Cardiac muscle cell (in vitro differentiated cells and primary cell): Measurements from ENCODE around the gene FCER1G. TPM values are rescaled to one million over a fixed set of nuclear protein-coding genes. Genes with fewer than 3 reads are reported as not detected.

Experiments used
- DNase-seq, 2 donors: peaks; one replicate each; pipeline versions ENCODE4 v3.0.0 to v3.0.0-alpha.2; 2010 to 2017; ENCODE audit warnings: low read depth in 1 of 2, low spot score in 1 of 2
- H3K27ac ChIP-seq: fragments of 200-600 bp; sonication (generic); 2 replicates; pipeline ENCODE4 v1.5.1; 2016
- H3K27me3 ChIP-seq: fragments of 200-600 bp; sonication (generic); 2 replicates; pipeline ENCODE4 v1.6.0; 2016; ENCODE audit warnings: control low read depth
- H3K36me3 ChIP-seq: fragments of 200-600 bp; sonication (generic); 2 replicates; pipeline ENCODE4 v1.5.1; 2016; ENCODE audit warnings: control low read depth
- H3K4me1 ChIP-seq: fragments of 200-600 bp; sonication (generic); 2 replicates; pipeline ENCODE4 v1.8.1; 2017; ENCODE audit warnings: low read depth, mild to moderate bottlenecking, mixed run types
- H3K4me3 ChIP-seq: fragments of 200-600 bp; sonication (generic); 2 replicates; pipeline ENCODE4 v1.5.1; 2016; ENCODE audit warnings: mild to moderate bottlenecking
- H3K9me3 ChIP-seq: fragments of 200-600 bp; sonication (generic); 2 replicates; pipeline ENCODE4 v1.5.1; 2017; ENCODE audit warnings: low read depth, mild to moderate bottlenecking, control low read depth
- polyA plus RNA-seq: library from polyadenylated mRNA; unstranded; fragments of >200 nt; fragmentation: Nextera tagmentation; extraction: Ambion mirVana; gene quantifications from 2 replicates; pipeline ENCODE4 v1.2.1, GENCODE V29; 2016
- total RNA-seq: library from RNA; depleted of rRNA; stranded (reverse); fragments of >200 nt; gene quantifications from 2 replicates; pipeline ENCODE4 v1.2.3, GENCODE V29; 2016
- TF ChIP-seq, protein P1 (sequence below): IDR thresholded peaks from 2 replicates; pipeline ENCODE4 v1.5.1; 2012; ENCODE audit warnings: low read depth, mild to moderate bottlenecking, low read length

Gene FCER1G
- total RNA-seq (not detected in 2 replicates), polyA plus RNA-seq (0.50 TPM in 1 of 2 replicates, not detected in the other)

DNA sequence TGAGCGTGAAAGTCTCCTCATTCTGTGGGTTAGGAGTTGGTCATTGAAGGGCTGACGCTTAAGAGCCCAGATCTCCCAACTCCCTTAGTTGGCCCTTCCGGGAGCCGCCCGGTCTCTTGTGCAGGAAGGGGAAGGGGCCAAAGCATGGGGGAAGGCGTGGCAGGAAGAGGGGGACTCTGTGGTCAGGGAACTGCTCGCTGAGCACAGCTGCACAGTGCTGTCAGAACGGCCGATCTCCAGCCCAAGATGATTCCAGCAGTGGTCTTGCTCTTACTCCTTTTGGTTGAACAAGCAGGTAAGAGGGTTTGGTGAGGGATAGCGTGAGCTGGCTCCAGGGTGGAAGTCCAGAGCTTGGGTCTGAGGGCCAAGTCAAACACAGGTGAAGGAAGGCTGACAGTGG is at the start of gene FCER1G:
Gene FCER1G, plus strand, starts transcription at position 220 of the 400 bp plus-strand sequence. Its CDS starts 27 bp downstream, at position 247.
- Histone ChIP-seq H3K4me1 (peaks cover 6% of the 10 kb centered on the region), H3K9me3 (no peaks in the 10 kb centered on the region), H3K4me3 (no peak within 1 kb of the TSS), H3K36me3 (peaks cover 30% of the 10 kb centered on the region), H3K27me3 (no peaks in the 10 kb centered on the region), H3K27ac (no peak within 1 kb of the TSS)
- no peak for DNase-seq
- TF ChIP-seq, protein P1, sequence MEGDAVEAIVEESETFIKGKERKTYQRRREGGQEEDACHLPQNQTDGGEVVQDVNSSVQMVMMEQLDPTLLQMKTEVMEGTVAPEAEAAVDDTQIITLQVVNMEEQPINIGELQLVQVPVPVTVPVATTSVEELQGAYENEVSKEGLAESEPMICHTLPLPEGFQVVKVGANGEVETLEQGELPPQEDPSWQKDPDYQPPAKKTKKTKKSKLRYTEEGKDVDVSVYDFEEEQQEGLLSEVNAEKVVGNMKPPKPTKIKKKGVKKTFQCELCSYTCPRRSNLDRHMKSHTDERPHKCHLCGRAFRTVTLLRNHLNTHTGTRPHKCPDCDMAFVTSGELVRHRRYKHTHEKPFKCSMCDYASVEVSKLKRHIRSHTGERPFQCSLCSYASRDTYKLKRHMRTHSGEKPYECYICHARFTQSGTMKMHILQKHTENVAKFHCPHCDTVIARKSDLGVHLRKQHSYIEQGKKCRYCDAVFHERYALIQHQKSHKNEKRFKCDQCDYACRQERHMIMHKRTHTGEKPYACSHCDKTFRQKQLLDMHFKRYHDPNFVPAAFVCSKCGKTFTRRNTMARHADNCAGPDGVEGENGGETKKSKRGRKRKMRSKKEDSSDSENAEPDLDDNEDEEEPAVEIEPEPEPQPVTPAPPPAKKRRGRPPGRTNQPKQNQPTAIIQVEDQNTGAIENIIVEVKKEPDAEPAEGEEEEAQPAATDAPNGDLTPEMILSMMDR, result no peak

DNA sequence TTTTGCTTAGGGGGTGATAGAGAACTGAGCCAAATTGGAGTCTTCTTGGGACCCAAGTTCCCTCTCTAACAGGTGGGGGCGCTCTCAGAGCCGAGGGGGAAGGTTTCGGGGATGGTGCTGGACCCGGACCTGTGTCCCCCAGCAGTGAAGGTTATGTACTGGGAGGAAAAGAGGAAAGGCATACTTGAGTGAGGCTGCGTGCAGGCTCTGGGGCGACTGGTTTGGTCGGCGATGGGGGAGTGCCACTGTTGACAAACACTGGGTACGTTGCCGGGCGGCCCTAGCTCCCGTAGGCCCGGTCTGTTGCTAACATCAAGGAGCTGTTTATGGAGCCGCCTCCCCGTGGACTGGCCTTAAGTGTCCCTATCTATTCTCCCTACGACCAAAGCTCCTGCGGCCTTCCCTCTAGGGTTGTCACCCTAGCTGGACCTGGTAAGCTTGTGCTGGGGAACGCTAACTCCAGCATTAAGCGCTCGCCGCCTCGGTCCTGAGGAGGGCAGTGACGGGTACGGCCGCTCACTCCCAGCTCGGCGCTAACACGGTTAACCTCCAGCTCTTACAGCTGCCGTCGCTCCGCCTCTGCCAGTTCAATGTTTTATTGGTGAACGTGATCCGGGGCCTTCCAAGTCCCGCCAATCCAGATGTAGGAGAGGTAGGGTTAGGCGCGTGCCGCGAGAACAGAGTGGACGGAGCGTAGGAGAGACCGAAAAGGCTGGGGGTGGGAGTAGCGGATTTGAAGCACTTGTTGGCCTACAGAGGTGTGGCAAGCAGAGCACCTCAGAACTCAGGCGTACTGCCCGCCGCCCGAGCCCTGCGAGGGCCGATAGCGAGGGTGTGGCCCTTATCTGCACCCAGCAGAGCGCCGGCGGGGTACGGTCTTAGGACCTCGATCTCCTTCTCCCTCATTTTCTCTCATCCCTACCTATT is 49.1 kb upstream of the FCER1G start, which contains the start of gene PPOX:
Gene PPOX, plus strand, starts transcription at position 685 of the 927 bp plus-strand sequence. CDS start 422 bp downstream, outside the sequence.
- peak within 1 kb of the TSS; percentile 60 for H3K4me3 ChIP-seq
- H3K9me3 ChIP-seq, result no peaks in the 10 kb centered on the region
- H3K36me3 ChIP-seq, result peaks cover 14% of the 10 kb centered on the region
- TF ChIP-seq, protein P1, result peak; percentile 44
- peak within 1 kb of the TSS; percentile 81 for H3K27ac ChIP-seq
- H3K27me3 ChIP-seq, result no peaks in the 10 kb centered on the region
- DNase-seq, result peak; percentile 99
- no peaks in the 10 kb centered on the region for H3K4me1 ChIP-seq

DNA sequence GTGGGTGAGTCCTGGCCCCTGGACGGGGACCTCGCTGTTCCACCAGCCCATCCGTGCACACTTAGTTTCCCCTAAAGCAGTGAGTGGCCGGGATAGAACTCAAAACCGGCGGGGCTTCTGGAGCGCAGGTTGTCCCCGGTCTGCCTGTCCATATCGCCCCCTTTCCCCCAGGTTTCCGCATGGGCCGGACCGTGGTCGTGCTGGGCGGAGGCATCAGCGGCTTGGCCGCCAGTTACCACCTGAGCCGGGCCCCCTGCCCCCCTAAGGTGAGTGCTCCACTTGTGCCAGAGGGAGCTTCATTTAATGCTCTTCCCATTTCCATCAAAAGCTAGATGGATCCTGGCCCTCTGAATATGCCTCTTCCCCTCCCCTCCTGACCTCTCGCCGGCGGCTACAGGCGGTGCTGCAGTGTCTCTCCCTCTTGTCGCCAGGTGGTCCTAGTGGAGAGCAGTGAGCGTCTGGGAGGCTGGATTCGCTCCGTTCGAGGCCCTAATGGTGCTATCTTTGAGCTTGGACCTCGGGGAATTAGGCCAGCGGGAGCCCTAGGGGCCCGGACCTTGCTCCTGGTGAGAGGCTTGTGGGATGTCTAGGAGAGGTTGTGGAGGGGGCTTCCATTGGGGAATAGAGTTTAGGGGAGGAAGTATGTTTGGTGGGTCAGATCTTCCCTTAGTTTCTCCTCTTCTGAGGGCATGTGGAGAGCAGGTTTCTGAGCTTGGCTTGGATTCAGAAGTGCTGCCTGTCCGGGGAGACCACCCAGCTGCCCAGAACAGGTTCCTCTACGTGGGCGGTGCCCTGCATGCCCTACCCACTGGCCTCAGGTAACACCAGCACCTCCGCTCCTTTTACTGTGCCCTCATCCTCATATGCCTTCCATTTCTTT is 48.2 kb upstream of the FCER1G start:
- Histone ChIP-seq H3K36me3 (peaks cover 21% of the 10 kb centered on the region), H3K9me3 (no peaks in the 10 kb centered on the region), H3K27ac (peak overlapping the region; percentile 40), H3K27me3 (no peaks in the 10 kb centered on the region), H3K4me3 (peak overlapping the region; percentile 60), H3K4me1 (no peaks in the 10 kb centered on the region)
- DNase-seq, result peak in 1 of 2 donors; percentile 59
- TF ChIP-seq, protein P1, result no peak

DNA sequence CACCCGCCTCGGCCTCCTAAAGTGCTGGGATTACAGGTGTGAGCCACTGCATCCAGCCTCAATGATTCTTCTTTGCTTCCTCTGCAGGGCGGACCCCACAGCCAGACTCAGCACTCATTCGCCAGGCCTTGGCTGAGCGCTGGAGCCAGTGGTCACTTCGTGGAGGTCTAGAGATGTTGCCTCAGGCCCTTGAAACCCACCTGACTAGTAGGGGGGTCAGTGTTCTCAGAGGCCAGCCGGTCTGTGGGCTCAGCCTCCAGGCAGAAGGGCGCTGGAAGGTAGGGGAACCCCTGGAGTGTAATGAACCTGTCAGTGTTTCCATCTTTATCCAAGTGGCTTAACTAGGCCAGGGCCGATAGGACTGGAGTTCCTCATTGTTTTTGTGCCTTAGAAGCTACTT is 46.2 kb upstream of the FCER1G start:
- Histone ChIP-seq H3K4me3 (no peak overlapping the region), H3K36me3 (peaks cover 30% of the 10 kb centered on the region), H3K27ac (no peak overlapping the region), H3K27me3 (no peaks in the 10 kb centered on the region), H3K9me3 (no peaks in the 10 kb centered on the region), H3K4me1 (no peaks in the 10 kb centered on the region)
- TF ChIP-seq, protein P1, result no peak
- no peak for DNase-seq

DNA sequence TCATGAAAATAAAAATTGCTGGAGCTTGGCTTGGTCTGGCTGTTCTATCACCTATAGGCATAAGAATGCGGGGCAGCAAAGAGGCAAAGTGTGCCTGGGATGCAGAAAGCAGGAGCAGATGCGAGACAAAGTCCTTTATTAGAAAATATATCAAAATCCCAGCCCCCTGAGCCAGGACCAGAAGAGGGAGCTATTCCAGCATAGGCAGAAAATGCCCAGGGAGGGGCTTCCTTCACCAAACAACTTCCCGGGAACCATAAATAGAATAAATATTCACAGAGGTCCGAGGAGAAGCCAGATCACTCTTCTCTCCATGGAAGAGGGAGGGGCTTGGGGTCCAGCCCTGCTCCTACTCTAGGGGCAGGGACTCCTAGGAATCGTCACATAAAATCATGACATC is 43.9 kb upstream of the FCER1G start:
- TF ChIP-seq, protein P1, result peak; percentile 15
- no peak overlapping the region for H3K4me3 ChIP-seq

More for the DNA sequence above, 43.9 kb upstream of the FCER1G start:
- Histone ChIP-seq H3K27me3 (no peaks in the 10 kb centered on the region), H3K27ac (no peak overlapping the region), H3K36me3 (peaks cover 37% of the 10 kb centered on the region), H3K4me1 (no peaks in the 10 kb centered on the region), H3K9me3 (no peaks in the 10 kb centered on the region)
- DNase-seq, result no peak
